IMR-90 (cell line): ENCODE data around the gene NDUFAF5. TPM values are rescaled to one million over a fixed set of nuclear protein-coding genes. Genes with fewer than 3 reads are reported as not detected.
"Not testable (repeated sequence)": the region's sequence is repeated elsewhere in the genome, so short reads cannot be mapped to it uniquely, and the experiment has no call there.

Source experiments
- ATAC-seq: fragments of 200-7000 bp; cut with Tn5 transposase; 2 replicates; pipeline ENCODE4 v1.9.1; 2020; ENCODE audit warnings: low read depth, mild to moderate bottlenecking, moderate library complexity
- BruUV-seq: library from RNA; stranded (reverse); fragments of 400-500 nt; replicated peaks from 2 replicates; lab custom pipeline; 2021; lab: Mats Ljungman, UMichigan
- CTCF ChIA-PET: fragments of 300-600 bp; formaldehyde crosslinking; extraction: SDS; loops from one replicate; lab custom pipeline; 2021; ENCODE audit warnings: antibody characterized with exemption; lab: Yijun Ruan, JAX
- POLR2A ChIA-PET: fragments of 300-600 bp; sonication (Branson Sonifier 250); formaldehyde crosslinking; loops from one replicate; lab custom pipeline; 2022; ENCODE audit warnings: antibody characterized with exemption; ENCODE audit not compliant: unreplicated experiment; lab: Charles Lee
- DNase-seq: peaks from one replicate; pipeline ENCODE4 v3.0.0; 2013
- H2AFZ ChIP-seq: replicated peaks from 2 replicates; pipeline ENCODE3; 2013; ENCODE audit warnings: low read length, mild to moderate bottlenecking; ENCODE audit not compliant: poor library complexity
- H2AK5ac ChIP-seq: 2 replicates; pipeline ENCODE4 v1.6.1; 2013; ENCODE audit warnings: low read depth, low read length, inconsistent platforms
- H2AK9ac ChIP-seq: replicated peaks from 2 replicates; pipeline ENCODE3; 2013; ENCODE audit warnings: mild to moderate bottlenecking, low read depth, low read length, moderate library complexity; ENCODE audit not compliant: poor library complexity
- H2BK120ac ChIP-seq: 2 replicates; pipeline ENCODE4 v1.6.1; 2013; ENCODE audit warnings: low read depth, low read length, inconsistent platforms
- H2BK15ac ChIP-seq: 3 replicates; pipeline ENCODE4 v1.6.1; 2013; ENCODE audit warnings: low read depth, low read length, inconsistent platforms
- H2BK20ac ChIP-seq: 2 replicates; pipeline ENCODE4 v1.6.1; 2013; ENCODE audit warnings: low read depth, mild to moderate bottlenecking, inconsistent platforms, low read length, moderate library complexity
- H2BK5ac ChIP-seq: 2 replicates; pipeline ENCODE4 v1.6.1; 2013; ENCODE audit warnings: mild to moderate bottlenecking, low read depth, low read length, inconsistent platforms; ENCODE audit not compliant: poor library complexity, severe bottlenecking
- H3K14ac ChIP-seq: replicated peaks from 2 replicates; pipeline ENCODE4 v1.6.1; 2013; ENCODE audit warnings: low read depth, low read length, inconsistent platforms
- H3K18ac ChIP-seq: 2 replicates; pipeline ENCODE4 v1.6.1; 2013; ENCODE audit warnings: low read depth, low read length, control low read depth
- H3K23ac ChIP-seq: 2 replicates; pipeline ENCODE4 v1.6.1; 2013; ENCODE audit warnings: low read depth, low read length, inconsistent platforms
- H3K27ac ChIP-seq: 2 replicates; pipeline ENCODE4 v1.5.1; 2013; ENCODE audit warnings: mild to moderate bottlenecking, control low read depth, low read length; ENCODE audit not compliant: insufficient read depth
- H3K27me3 ChIP-seq: 2 replicates; pipeline ENCODE4 v1.6.1; 2013; ENCODE audit warnings: low read length; ENCODE audit not compliant: control insufficient read depth, insufficient read depth
- H3K36me3 ChIP-seq: 2 replicates; pipeline ENCODE4 v1.6.1; 2013; ENCODE audit warnings: low read length, mixed read lengths; ENCODE audit not compliant: control insufficient read depth, insufficient read depth
- H3K4ac ChIP-seq: 2 replicates; pipeline ENCODE4 v1.6.1; 2013; ENCODE audit warnings: low read depth, low read length, inconsistent platforms
- H3K4me1 ChIP-seq: 2 replicates; pipeline ENCODE4 v1.6.1; 2013; ENCODE audit warnings: low read length, mixed read lengths; ENCODE audit not compliant: control insufficient read depth, insufficient read depth
- H3K4me2 ChIP-seq: 2 replicates; pipeline ENCODE4 v1.6.1; 2013; ENCODE audit warnings: low read depth, mild to moderate bottlenecking, control low read depth, low read length, moderate library complexity
- H3K4me3 ChIP-seq: 2 replicates; pipeline ENCODE4 v1.5.1; 2013; ENCODE audit warnings: low read depth, mild to moderate bottlenecking, control low read depth, low read length, moderate library complexity; ENCODE audit not compliant: insufficient read depth
- H3K56ac ChIP-seq: 2 replicates; pipeline ENCODE4 v1.6.1; 2013; ENCODE audit warnings: low read length, inconsistent platforms; ENCODE audit not compliant: insufficient read depth; ENCODE audit errors: extremely low read depth
- H3K79me1 ChIP-seq, 2 experiments: 2 replicates each; pipeline ENCODE4 v1.6.1; 2013; ENCODE audit warnings: low read length in 2 of 2, inconsistent platforms in 1 of 2, low read depth in 1 of 2
- H3K9ac ChIP-seq: 2 replicates; pipeline ENCODE4 v1.6.1; 2013; ENCODE audit warnings: low read depth, low read length, control low read depth
- H3K9me1 ChIP-seq: 2 replicates; pipeline ENCODE4 v1.6.1; 2013; ENCODE audit warnings: low read length, inconsistent platforms; ENCODE audit not compliant: insufficient read depth
- H3K9me3 ChIP-seq: 2 replicates; pipeline ENCODE4 v1.6.1; 2013; ENCODE audit warnings: low read length; ENCODE audit not compliant: control insufficient read depth, insufficient read depth
- H4K20me1 ChIP-seq: 2 replicates; pipeline ENCODE4 v1.6.1; 2013; ENCODE audit warnings: low read length, inconsistent platforms; ENCODE audit not compliant: insufficient read depth
- H4K5ac ChIP-seq: 2 replicates; pipeline ENCODE4 v1.6.1; 2013; ENCODE audit warnings: mild to moderate bottlenecking, low read depth, low read length, control low read depth
- H4K8ac ChIP-seq, 2 experiments: 2 replicates each; pipeline ENCODE4 v1.6.1; 2013; ENCODE audit warnings: low read depth in 2 of 2, low read length in 2 of 2, control low read depth in 1 of 2, inconsistent platforms in 1 of 2
- H4K91ac ChIP-seq: 2 replicates; pipeline ENCODE4 v1.6.1; 2013; ENCODE audit warnings: low read depth, low read length, inconsistent platforms; ENCODE audit not compliant: insufficient read depth
- CHD1 ChIP-seq: IDR thresholded peaks from 2 replicates; pipeline ENCODE4 v1.6.1; 2012; ENCODE audit warnings: low read depth, low read length, improper control_type of control experiment
- MXI1 ChIP-seq: IDR thresholded peaks from 2 replicates; pipeline ENCODE4 v1.6.1; 2012; ENCODE audit warnings: low read depth, mild to moderate bottlenecking, low read length, moderate library complexity, borderline replicate concordance
- NFE2L2 ChIP-seq: fragments of 150-350 bp; IDR thresholded peaks from 2 replicates; pipeline ENCODE4 v1.6.1; 2016; ENCODE audit warnings: low read depth, mild to moderate bottlenecking, low read length
- POLR2A ChIP-seq: IDR thresholded peaks from 2 replicates; pipeline ENCODE4 v1.6.1; 2012; ENCODE audit warnings: mild to moderate bottlenecking, low read depth, low read length
- RCOR1 ChIP-seq: IDR thresholded peaks from 2 replicates; pipeline ENCODE4 v1.6.1; 2012; ENCODE audit warnings: mild to moderate bottlenecking, low read length, improper control_type of control experiment; ENCODE audit not compliant: insufficient replicate concordance
- USF2 ChIP-seq: fragments of 150-350 bp; IDR thresholded peaks from 2 replicates; pipeline ENCODE4 v1.6.1; 2017; ENCODE audit warnings: mild to moderate bottlenecking, antibody characterized with exemption, low read length, low read depth
- WGBS, 2 experiments: methylation state at CpG; one replicate each; pipeline versions ENCODE4 v1.1.5 to v1.1.7; 2013; ENCODE audit warnings: missing lambda C conversion rate in 2 of 2; ENCODE audit not compliant: insufficient read length in 1 of 2; ENCODE audit errors: extremely low coverage in 2 of 2; 5-methylcytosine and 5-hydroxymethylcytosine counted together
- dilution Hi-C: fragments of 300-500 bp; cut with HindIII; formaldehyde crosslinking; loops from one replicate; pipeline ENCODE4 v1.14.3; 2018; ENCODE audit warnings: low sequenced_read_pairs; ENCODE audit not compliant: unreplicated experiment
- in situ Hi-C: fragments of 300-500 bp; cut with MboI; formaldehyde crosslinking; loops from 3 replicates; pipeline ENCODE4 v1.14.3; 2019; ENCODE audit warnings: low sequenced_read_pairs, inconsistent platforms, mixed read lengths
- intact Hi-C: fragments of 100-400 bp; cut with micrococcal nuclease; formaldehyde crosslinking; loops from 2 replicates; pipeline ENCODE4 v1.10.0; 2022
- polyA plus RNA-seq, 3 experiments: library from polyadenylated mRNA; depleted of rRNA; stranded (reverse); fragments of >200 nt; gene quantifications; 2 replicates each; pipeline ENCODE4 v1.2.3, GENCODE V29; 2012; ENCODE audit warnings: low replicate concordance in 1 of 3
- total RNA-seq: library from RNA; depleted of rRNA; stranded (reverse); fragments of >200 nt; gene quantifications from 2 replicates; pipeline ENCODE4 v1.2.3, GENCODE V29; 2012
- TF ChIP-seq, protein P1 (sequence below): fragments of 150-350 bp; IDR thresholded peaks from 2 replicates; pipeline ENCODE4 v1.6.1; 2016; ENCODE audit warnings: low read depth, mild to moderate bottlenecking, low read length, moderate library complexity, borderline replicate concordance

The NDUFAF5 gene
- total and polyA plus RNA-seq, 2 of the 4 experiments (the other 2 are of a cell fraction): 6.8 to 12.3 TPM

- intact Hi-C loops: no loop called here
- H3K79me1 ChIP-seq: no peaks in the 10 kb centered on the region; a peak in 1 of 4 replicates
- H3K18ac ChIP-seq: no peak overlapping the region
- no peak overlapping the region for H4K91ac ChIP-seq
- H4K20me1 ChIP-seq: no peaks in the 10 kb centered on the region
- H2BK20ac ChIP-seq: no peak overlapping the region
- whole genome bisulfite sequencing, 2 experiments: no CpG with 5 or more reads among the region's 1 CpG
- no peak overlapping the region for H4K5ac ChIP-seq
- no TSS peak for BruUV-seq
- ChIA-PET CTCF (no interaction called here), POLR2A (no interaction called here)
- no peak overlapping the region for H2AK5ac ChIP-seq
- H2BK120ac ChIP-seq: no peak overlapping the region
- ATAC-seq (no peak), DNase-seq (no peak)
- no peak overlapping the region for H3K14ac ChIP-seq
- no peak overlapping the region for H3K4me3 ChIP-seq
- no peaks in the 10 kb centered on the region for H3K27me3 ChIP-seq
- TF ChIP-seq POLR2A: no peak
- TF ChIP-seq CHD1: no peak
- TF ChIP-seq MXI1: no peak
- TF ChIP-seq, protein P1, sequence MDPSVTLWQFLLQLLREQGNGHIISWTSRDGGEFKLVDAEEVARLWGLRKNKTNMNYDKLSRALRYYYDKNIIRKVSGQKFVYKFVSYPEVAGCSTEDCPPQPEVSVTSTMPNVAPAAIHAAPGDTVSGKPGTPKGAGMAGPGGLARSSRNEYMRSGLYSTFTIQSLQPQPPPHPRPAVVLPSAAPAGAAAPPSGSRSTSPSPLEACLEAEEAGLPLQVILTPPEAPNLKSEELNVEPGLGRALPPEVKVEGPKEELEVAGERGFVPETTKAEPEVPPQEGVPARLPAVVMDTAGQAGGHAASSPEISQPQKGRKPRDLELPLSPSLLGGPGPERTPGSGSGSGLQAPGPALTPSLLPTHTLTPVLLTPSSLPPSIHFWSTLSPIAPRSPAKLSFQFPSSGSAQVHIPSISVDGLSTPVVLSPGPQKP: no peak
- TF ChIP-seq USF2: no peak
- no peak for TF ChIP-seq NFE2L2
- no peak for TF ChIP-seq RCOR1
- in situ Hi-C loops: loop anchor here (25.0 kb wide), 1 partner anchor 297 kb away; no protein-coding TSS in a partner anchor
- no peak overlapping the region for H3K4me2 ChIP-seq
- H2AFZ ChIP-seq: no peak overlapping the region
- no peak overlapping the region for H3K23ac ChIP-seq
- dilution Hi-C loops: no loop called here
- H3K36me3 ChIP-seq: peaks cover 6% of the 10 kb centered on the region; the same call in 1 of the 2 replicates
- H3K56ac ChIP-seq: no peak overlapping the region
- H3K9ac ChIP-seq: no peak overlapping the region
- H3K4me1 ChIP-seq: no peaks in the 10 kb centered on the region
- H2BK5ac ChIP-seq: no peak overlapping the region
- H3K27ac ChIP-seq: no peak overlapping the region
- no peak overlapping the region for H2BK15ac ChIP-seq
- H3K4ac ChIP-seq: no peak overlapping the region
- no peak overlapping the region for H2AK9ac ChIP-seq
- H3K9me3 ChIP-seq: no peaks in the 10 kb centered on the region
- H4K8ac ChIP-seq: no peak overlapping the region
- no peaks in the 10 kb centered on the region for H3K9me1 ChIP-seq
Observed at GRCh38 chr20:13758884-13759283, 25.9 kb upstream of the NDUFAF5 start.

DNA sequence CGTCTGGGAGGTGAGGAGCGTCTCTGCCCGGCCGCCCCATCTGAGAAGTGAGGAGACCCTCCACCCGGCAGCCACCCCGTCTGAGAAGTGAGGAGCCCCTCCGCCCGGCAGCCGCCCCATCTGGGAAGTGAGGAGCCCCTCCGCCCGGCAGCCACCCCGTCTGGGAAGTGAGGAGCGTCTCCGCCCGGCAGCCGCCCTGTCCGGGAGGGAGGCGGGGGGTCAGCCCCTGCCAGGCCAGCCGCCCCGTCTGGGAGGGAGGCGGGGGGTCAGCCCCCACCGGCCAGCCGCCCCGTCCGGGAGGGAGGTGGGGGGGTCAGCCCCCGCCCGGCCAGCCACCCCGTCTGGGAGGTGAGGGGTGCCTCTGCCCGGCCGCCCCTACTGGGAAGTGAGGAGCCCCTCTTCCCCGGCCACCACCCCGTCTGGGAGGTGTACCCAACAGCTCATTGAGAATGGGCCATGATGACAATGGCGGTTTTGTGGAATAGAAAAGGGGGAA lies 24.3 kb upstream of the NDUFAF5 start:
- H3K18ac ChIP-seq, H2AK9ac ChIP-seq, H2BK20ac ChIP-seq, H3K4me1 ChIP-seq, H3K56ac ChIP-seq, POLR2A ChIA-PET, H3K36me3 ChIP-seq, H4K91ac ChIP-seq, H3K23ac ChIP-seq, H3K79me1 ChIP-seq, BruUV-seq, CTCF ChIA-PET, dilution Hi-C loops, H3K9me3 ChIP-seq, H3K9ac ChIP-seq, H3K4ac ChIP-seq, H4K8ac ChIP-seq, DNase-seq, H2BK5ac ChIP-seq, H3K9me1 ChIP-seq, ATAC-seq, H2AK5ac ChIP-seq, H2BK120ac ChIP-seq, H4K5ac ChIP-seq, H4K20me1 ChIP-seq, H2AFZ ChIP-seq, H3K4me3 ChIP-seq, H3K4me2 ChIP-seq, H3K14ac ChIP-seq, H3K27ac ChIP-seq, H2BK15ac ChIP-seq, intact Hi-C loops, H3K27me3 ChIP-seq: not testable (repeated sequence)
- in situ Hi-C loops: loop anchor here (10.0 to 25.0 kb wide), 2 partner anchors 298 to 436 kb away; no protein-coding TSS in a partner anchor
- WGBS, 2 experiments: 87% methylated on average over 4 of the region's 33 CpGs; no CpG with 5 or more reads in 1 of the 2 experiments
